HFFc6 (cell line): Measurements from ENCODE around the gene ARSK. TPM values are rescaled to one million over a fixed set of nuclear protein-coding genes. Genes with fewer than 3 reads are reported as not detected.
A peak's percentile ranks its signal among the peaks of the same experiment; 100 is the strongest.

Experiments
- DNase-seq: peaks from one replicate; pipeline ENCODE4 v3.0.0-alpha.2; 2018
- H3K27ac Mint-ChIP-seq: 2 replicates; pipeline ENCODE4 v1.8.0; 2020; ENCODE audit warnings: mild to moderate bottlenecking, mixed read lengths
- H3K27me3 Mint-ChIP-seq: 2 replicates; pipeline ENCODE4 v1.8.0; 2021; ENCODE audit warnings: mild to moderate bottlenecking, moderate library complexity, mixed read lengths; ENCODE audit not compliant: insufficient read depth
- H3K36me3 Mint-ChIP-seq: 2 replicates; pipeline ENCODE4 v1.8.0; 2021; ENCODE audit warnings: low read depth, mixed read lengths
- H3K4me1 Mint-ChIP-seq: 2 replicates; pipeline ENCODE4 v1.8.0; 2020; ENCODE audit warnings: low read depth, mixed read lengths
- H3K4me3 Mint-ChIP-seq: 2 replicates; pipeline ENCODE4 v1.8.0; 2020; ENCODE audit warnings: mild to moderate bottlenecking, moderate library complexity, mixed read lengths
- H3K9me3 Mint-ChIP-seq: 2 replicates; pipeline ENCODE4 v1.8.0; 2020; ENCODE audit warnings: mild to moderate bottlenecking, mixed read lengths
- total RNA-seq, 6 experiments: library from RNA; stranded (reverse); fragmentation: NEBNext Ultra II Directional; extraction: Animal tissue kit (Norgen Biotek cat#: 25700); gene quantifications; 2 replicates in 1 of 6; 3 replicates in 5 of 6; pipeline ENCODE4 v1.2.3, GENCODE V29; 2021
- TF ChIP-seq, protein P1 (sequence below): fragments of 200-600 bp; sonication (generic); IDR thresholded peaks from 2 replicates; pipeline ENCODE4 v1.5.0; 2021; ENCODE audit warnings: antibody characterized with exemption, mild to moderate bottlenecking

ARSK gene
- total RNA-seq, 6 experiments from 2014 or later = 11.6 to 19.7 (median 17.3) TPM

DNA sequence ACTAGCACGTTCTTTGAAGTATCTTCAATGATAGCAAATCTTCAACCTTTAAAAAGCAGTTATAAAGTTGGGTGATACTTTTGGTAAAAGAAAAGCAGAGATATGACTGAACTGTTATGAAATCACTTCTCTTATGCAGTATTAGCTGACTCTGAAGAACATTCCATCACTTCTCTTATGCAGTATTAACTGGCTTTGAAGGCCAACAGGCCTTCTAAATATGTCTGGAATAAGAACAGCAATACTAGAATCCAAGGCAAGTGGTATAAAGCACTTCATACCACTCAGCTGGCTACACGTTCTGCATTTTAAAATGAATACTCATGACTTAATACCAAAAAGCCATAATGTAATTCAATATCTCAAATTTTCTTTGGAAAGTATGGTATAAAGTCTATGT is 17.4 kb upstream of the ARSK start:
- H3K4me3 Mint-ChIP-seq = no peak overlapping the region
- H3K36me3 Mint-ChIP-seq = peaks cover 49% of the 10 kb centered on the region
- no peak overlapping the region for H3K27ac Mint-ChIP-seq
- peaks cover 34% of the 10 kb centered on the region for H3K4me1 Mint-ChIP-seq
- TF ChIP-seq, protein P1, sequence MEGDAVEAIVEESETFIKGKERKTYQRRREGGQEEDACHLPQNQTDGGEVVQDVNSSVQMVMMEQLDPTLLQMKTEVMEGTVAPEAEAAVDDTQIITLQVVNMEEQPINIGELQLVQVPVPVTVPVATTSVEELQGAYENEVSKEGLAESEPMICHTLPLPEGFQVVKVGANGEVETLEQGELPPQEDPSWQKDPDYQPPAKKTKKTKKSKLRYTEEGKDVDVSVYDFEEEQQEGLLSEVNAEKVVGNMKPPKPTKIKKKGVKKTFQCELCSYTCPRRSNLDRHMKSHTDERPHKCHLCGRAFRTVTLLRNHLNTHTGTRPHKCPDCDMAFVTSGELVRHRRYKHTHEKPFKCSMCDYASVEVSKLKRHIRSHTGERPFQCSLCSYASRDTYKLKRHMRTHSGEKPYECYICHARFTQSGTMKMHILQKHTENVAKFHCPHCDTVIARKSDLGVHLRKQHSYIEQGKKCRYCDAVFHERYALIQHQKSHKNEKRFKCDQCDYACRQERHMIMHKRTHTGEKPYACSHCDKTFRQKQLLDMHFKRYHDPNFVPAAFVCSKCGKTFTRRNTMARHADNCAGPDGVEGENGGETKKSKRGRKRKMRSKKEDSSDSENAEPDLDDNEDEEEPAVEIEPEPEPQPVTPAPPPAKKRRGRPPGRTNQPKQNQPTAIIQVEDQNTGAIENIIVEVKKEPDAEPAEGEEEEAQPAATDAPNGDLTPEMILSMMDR = no peak
- no peak for DNase-seq
- H3K27me3 Mint-ChIP-seq = no peaks in the 10 kb centered on the region
- no peaks in the 10 kb centered on the region for H3K9me3 Mint-ChIP-seq

DNA sequence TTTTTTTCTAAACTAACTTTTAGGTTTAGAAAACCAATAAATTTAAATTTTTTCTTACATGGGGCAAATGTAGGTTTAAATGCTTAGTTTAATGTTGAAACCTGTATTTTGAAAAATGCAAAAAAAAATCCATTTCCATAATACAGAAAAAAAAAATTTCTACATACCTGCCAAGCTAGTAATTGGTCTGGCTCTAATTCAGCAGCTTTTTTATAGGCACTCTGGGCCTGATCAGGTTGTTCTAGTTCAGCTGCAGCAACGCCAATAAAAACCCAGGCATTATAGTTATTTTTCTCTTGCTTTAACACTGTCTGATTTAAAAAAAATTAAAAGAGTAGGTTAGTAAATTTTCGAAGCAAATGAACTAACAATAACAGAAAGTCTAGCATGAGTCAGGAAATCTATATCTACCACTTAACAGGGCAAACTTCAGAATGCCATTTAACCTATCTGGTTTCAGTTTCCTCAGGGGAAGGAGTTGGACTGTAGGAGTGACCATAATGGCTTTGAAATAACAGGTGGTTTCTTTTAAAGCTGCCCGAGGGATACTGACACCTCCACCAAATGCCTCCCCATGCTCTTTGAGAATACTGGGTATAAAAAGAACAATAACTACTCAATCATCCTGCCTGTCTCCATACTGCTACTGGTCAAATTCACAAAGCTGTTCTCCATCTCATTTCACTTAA is 11.7 kb upstream of the ARSK start:
- H3K27me3 Mint-ChIP-seq = no peaks in the 10 kb centered on the region
- peak overlapping the region; percentile 5; the same call in 1 of the 2 replicates for H3K27ac Mint-ChIP-seq
- H3K9me3 Mint-ChIP-seq = no peaks in the 10 kb centered on the region
- DNase-seq = no peak
- no peak overlapping the region for H3K4me3 Mint-ChIP-seq
- TF ChIP-seq, protein P1 = no peak
- H3K36me3 Mint-ChIP-seq = peaks cover 29% of the 10 kb centered on the region
- peaks cover 16% of the 10 kb centered on the region for H3K4me1 Mint-ChIP-seq

DNA sequence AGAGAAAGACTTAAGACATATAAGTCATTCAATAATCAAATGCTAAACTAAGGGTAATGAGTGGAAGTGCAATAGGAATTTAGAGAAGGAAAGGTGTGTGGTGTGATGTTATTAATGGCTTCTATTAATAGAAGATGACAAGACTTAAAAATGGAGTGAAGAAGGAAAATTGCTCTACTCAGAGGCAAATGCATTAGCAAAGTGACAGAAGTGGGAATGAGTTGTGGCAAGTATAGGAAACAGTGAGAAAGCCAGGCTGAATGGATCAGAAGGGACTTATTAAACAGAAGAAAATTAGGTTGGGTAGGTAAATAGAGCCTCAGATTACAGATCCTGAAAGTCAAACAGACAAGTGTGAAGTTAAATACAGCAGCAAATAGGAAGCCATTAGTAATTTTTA is 5.9 kb upstream of the ARSK start:
- H3K36me3 Mint-ChIP-seq = peaks cover 18% of the 10 kb centered on the region
- TF ChIP-seq, protein P1 = no peak
- no peaks in the 10 kb centered on the region for H3K27me3 Mint-ChIP-seq
- H3K27ac Mint-ChIP-seq = no peak overlapping the region
- H3K4me1 Mint-ChIP-seq = peaks cover 32% of the 10 kb centered on the region
- H3K4me3 Mint-ChIP-seq = no peak overlapping the region
- DNase-seq = no peak
- H3K9me3 Mint-ChIP-seq = no peaks in the 10 kb centered on the region

DNA sequence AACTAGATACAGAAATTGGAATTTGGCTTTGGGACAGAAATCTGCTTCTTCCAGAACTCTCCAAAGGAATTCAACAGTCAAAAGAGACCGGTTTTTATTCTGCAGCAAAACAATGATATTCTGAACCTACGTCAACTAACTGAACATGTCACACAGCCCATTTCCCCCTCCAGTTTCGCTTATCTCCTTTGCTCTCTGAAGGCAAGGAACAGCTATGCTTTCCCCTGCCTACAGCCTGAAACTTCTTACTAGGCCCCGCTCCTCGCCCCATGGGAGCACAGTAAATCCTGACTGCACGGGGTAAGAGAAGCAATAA is 612 bp upstream of the ARSK start:
- Mint-ChIP-seq H3K27me3 (no peaks in the 10 kb centered on the region; the same call in 1 of the 2 replicates), H3K4me3 (peak overlapping the region; percentile 93), H3K27ac (peak overlapping the region; percentile 88), H3K36me3 (peaks cover 19% of the 10 kb centered on the region), H3K9me3 (no peaks in the 10 kb centered on the region), H3K4me1 (peaks cover 51% of the 10 kb centered on the region)
- TF ChIP-seq, protein P1 = no peak
- DNase-seq = no peak

DNA sequence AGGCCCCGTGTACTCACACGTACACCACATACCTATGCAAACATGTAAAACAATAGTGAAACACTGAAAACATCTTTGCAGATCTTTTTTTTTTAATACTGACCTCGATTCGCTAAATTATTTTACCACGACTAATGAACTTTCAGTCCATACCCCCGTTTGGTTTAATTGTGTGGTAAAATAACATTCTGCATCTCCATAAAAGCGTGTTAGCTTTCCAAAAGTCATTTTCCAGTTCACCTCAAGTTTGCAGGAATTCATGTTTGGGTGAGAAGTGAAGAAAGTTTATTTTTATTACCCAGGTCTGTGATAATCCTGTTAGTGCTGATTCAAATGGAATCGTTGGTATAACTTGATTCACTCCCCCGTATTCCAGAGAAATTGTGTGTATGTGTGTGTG is 652 bp downstream of the ARSK start:
- H3K27ac Mint-ChIP-seq = peak overlapping the region; percentile 88
- TF ChIP-seq, protein P1 = no peak

More for the DNA sequence above, 652 bp downstream of the ARSK start:
- Mint-ChIP-seq H3K9me3 (no peaks in the 10 kb centered on the region), H3K4me1 (peaks cover 51% of the 10 kb centered on the region), H3K36me3 (peaks cover 18% of the 10 kb centered on the region), H3K4me3 (peak overlapping the region; percentile 93), H3K27me3 (no peaks in the 10 kb centered on the region; the same call in 1 of the 2 replicates)
- no peak for DNase-seq
